Hematopoietic multipotent progenitor cell treated with erythropoietin and hydrocortisone succinate and interleukin-3 and kit ligand, for 15 days (in vitro differentiated cells): ENCODE measurements around the gene NR6A1.

Source experiments
- DNase-seq: peaks from one replicate; pipeline ENCODE4 v3.0.0-alpha.2; 2015; ENCODE audit warnings: low spot score

Gene NR6A1

DNA sequence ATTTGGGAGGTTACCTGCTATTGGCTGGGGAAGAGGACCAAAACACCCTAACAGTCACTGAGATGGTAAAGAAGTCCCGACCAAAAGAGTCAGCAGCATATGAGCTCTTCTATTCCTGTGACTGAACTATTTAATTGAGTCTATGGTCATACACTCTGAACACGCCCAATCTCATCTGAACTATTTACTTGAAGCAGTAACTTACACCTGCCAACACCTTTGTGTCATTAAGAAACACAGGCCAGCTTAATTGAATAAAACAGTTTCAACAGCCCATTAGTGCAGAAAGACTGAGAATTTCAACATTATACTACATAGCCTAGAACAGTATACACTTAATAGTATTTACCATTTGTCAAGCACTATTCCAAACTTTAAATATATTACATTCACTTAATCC lies 47.8 kb downstream of the NR6A1 start:
- DNase-seq: no peak

DNA sequence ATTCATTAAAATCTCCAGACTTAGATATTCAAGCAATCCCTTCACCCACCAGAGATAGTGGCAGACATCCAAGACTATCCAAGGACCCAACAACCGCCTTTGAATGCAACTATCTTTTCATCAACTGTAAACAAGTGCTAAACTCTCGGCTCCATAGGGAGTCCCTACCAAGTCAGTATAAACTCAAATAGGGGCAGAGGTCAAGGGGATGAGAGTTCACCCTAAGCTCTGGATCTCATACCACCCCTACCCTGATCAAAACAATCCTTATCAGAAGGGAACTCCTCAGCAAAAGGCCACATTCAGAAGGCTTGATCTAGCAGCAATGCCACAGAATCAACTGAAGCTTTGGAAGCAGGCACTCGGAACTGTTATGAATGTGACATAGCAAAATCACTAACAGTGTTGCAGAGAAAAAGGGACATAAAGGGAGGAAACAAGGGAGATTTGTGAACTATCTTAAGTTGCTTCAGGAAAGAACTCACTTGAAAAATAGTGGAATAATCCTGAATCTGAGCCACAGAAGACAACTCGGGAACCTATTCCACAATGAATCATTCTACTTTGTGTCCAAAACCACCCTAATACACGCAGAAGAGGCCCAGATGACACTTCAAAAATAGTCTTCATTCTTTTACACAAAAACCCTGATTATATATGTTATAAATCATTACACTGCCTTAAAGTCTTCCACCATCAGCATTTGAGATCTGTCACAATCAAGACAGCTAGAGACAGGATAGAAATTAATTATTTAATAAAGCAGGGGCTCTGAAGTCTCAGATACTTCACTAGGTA lies 49.8 kb downstream of the NR6A1 start:
- DNase-seq: no peak

DNA sequence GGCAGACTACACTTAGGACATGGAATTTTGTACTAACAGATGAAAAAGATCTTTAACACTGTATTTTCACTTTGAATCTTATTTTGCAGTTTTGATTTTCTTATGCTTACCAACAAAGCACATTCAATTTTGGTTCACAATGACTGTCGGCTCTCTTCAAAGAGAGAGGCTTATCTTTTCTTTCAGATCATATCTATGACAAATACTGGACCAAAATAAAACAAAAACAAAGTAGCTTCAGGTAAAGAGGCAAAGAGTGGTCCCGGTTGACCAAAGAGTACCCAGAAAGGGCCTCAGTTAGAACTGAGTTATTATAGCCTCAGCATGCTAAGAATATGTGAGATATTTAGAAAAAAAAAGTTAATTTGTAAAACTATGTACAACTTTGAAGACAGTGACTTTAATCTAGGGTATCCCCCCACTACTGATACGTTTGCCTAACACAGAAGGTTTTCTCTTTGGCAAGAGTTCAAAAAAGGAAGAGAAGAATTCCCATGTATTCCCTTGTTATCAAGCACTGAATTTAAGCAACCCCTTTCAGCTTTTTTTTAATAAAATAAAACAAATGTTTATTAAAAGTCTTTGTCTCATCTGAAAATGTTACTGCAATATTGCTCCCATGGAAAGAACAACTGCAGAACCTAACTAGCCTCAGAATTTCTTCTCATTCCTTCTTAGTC lies 50.5 kb downstream of the NR6A1 start:
- no peak for DNase-seq

DNA sequence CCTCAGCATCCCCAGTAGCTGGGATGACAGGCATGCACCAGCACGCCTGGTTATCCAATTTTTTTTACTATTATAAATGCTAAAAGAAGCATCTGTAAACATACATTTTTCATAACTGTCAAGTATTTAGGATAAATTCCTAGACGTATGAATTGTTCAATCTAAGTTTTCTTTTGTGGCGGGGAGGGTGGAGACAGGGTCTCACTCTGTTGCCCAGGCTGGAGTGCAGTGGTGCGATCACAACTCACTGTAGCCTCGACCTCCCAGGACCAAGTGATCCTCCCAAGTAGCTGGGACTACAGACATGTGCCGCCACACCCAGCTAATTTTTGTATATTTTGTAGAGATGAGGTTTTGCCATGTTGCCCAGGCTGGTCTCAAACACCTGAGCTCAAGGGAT lies 52.2 kb downstream of the NR6A1 start:
- DNase-seq: no peak

DNA sequence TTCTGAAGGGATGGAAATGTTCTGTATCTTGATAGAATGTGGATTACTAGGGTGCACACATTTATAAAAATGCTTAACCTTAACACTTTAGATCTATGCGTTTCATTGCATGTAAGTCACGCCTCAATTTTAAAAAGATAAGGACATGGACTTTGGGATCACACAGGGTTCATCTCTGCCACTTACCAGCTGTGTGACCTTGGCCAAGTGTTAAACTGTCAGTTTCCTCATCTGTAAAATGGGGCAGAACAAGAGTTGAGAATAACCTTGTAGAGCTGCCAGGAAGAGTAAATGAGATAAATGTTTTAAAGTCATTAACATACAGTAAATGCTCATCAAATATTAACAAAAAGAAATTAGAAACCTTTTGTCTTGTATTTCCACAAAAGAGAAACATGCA lies 53.5 kb downstream of the NR6A1 start:
- DNase-seq: no peak

DNA sequence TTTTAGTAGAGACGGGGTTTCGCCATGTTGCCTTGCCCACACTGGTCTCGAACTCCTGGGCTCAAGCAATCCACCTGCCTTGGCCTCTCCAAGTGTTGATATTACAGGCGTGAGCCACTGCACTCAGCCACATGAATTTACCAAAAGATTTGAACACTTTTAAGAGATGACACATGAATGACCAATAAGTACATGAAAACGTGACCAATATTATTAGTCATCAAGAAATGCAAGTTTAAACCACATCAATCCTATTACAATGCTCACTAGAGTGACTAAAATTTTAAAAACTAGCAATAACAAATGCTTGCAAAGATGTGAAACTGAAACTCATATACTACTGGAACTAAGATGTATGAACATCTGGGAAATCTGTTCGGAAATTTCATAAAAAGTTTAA lies 54.3 kb downstream of the NR6A1 start:
- DNase-seq: no peak

DNA sequence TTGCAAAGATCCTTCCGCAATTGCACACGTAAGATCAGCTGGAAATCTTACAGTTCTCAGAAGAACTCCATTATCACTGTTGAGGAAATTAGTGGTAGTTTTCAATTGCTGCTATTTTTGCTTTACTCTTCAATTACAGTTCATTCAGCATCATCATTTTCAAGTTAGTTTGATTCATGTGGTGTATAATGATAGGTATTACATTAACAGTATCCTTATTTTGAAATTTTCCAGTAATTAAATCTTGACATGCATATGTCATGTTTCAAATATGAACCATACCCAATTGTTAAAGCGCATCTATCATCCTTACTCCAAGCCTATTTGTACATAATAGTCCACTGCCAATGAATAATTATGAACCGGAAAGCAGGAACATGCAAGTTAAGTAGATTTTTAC lies 60.3 kb downstream of the NR6A1 start:
- DNase-seq: no peak

DNA sequence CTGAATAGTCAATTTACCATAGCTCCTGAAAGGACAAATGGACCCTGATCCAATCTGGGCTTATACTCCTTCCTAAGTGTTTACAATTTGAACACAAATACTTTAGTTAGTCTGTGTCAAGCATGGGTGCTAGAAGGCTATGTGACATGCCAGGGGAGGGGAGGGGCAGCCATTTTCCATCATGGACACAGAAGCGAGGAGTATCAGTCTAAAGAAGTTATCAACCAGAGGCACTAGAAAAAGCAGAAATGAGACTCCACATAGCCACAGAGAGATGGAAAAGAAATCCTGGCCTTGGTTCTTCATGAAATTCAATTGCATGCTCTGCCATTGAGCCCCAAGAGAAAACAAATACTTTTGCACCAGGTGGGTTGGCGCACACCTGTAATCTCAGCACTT lies 61.8 kb downstream of the NR6A1 start:
- DNase-seq: no peak

DNA sequence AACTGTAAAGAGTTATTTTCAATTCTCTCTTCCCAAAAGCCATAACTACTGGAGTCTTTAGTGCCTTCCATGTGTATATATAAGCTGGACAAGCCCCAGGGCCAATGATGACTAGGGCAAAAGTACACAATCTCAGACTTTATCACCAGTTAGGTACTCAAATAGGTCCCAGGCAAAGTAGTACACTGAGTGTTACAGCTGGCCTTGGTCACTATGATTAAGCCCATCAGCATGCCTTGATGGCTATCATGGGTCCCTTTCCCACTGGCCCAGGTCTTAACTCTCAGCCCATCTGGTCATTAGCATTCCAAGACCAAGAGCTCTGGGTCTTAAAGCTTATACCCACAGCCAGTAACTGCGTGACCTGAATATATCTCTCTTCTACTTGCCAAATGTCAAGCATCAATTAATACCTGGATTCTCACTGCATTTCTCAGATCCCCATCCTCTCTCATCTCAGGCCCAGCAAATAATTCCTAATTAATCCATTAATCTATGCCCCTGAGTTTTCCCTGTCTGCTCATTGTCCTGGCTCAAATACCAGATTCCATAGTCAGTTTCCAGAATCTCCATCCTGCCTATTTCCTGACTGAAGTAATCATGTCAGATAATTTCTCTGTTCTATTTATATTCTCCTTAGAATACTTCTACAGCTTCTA lies 62.3 kb downstream of the NR6A1 start:
- no peak for DNase-seq

DNA sequence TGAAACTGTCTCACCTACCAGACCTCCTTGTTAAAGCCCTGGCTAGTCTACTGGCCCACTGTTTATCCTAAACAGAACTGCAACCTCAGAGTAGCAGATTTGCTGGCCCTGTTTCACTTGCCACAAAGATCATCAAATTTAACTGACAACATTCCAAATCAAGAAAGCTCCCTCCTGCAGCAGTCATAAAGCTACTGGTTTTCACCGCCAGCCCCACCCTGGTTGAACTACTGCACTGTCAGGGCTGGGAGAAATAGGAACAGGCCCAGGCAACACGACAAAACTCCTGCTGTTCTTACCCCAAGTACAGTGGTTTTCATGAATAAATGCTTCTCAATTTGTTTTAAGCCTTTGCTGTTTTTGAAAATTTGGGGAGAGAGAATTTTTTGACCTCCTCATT lies 63.0 kb downstream of the NR6A1 start:
- DNase-seq: no peak

DNA sequence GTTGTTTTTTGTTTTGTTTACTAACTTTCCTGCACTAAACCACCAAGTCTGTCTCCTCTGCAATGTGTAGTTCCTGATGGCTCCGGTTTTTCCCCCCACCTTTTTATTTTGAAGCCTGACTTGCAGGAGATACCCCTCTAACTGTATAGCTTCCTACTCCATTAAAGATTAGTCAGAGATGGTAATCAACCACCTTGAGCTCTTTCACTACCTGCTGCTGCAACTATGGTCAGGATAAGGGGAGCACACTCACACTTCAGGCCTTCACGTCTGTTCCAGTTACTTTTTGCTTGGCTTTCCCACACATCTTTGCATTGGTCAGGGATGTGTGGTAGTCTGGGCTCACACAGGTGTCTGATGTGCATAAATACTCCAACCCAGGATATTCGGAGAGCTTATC lies 63.4 kb downstream of the NR6A1 start:
- DNase-seq: no peak

DNA sequence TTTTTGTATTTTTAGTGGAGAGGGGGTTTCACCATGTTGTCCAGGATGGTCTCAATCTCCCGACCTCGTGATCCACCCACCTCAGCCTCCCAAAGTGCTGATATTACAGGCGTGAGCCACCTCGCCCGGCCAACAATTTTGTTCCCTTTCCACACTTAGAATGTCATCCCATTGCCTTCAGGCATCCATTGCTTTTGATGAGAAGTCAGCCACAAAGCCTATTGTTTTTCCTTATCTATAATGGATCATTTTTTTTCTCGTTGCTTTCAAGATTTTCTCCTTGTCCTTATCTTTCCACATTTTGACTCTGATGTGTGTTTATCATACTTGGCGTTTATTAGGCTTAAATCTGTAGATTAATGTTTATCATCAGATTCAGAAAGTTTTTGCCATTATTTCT lies 64.4 kb downstream of the NR6A1 start:
- no peak for DNase-seq

DNA sequence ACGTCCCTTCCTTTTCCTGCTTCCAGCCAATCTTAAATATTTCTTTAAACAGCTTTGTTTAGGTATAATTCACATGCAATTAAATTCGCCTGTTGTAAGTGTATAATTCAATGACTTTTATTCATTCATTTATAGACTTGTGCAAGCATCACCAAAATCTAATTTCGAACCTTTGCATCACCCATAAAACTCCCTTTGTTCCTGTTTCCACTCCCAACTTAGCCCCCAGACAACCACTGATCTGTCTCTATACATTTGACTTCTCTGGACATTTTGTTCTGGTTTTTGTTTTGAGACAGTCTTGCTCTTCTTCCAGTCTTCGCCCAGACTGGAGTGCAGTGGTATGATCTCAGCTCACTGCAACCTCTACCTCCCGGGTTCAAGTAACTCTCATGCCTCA lies 71.5 kb downstream of the NR6A1 start:
- DNase-seq: no peak

DNA sequence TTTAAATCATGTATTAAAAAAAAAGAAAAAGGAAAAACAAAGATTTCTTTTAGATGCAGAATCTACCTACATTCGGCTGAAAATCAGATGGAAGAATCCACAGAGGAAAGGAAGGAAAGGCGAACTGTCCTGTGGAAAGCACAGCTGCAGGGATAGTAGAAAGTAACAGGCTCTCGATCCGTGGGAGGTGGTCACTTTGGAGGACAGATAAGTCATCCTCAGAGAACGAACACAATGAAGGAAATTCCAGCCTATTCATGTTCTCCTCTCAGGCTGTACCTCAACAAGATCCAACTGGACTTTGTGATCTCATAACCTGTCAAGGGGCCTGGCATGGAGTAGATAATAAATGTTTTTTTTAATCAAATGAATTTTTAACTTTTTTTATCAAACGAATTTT lies 72.8 kb downstream of the NR6A1 start:
- DNase-seq: no peak

DNA sequence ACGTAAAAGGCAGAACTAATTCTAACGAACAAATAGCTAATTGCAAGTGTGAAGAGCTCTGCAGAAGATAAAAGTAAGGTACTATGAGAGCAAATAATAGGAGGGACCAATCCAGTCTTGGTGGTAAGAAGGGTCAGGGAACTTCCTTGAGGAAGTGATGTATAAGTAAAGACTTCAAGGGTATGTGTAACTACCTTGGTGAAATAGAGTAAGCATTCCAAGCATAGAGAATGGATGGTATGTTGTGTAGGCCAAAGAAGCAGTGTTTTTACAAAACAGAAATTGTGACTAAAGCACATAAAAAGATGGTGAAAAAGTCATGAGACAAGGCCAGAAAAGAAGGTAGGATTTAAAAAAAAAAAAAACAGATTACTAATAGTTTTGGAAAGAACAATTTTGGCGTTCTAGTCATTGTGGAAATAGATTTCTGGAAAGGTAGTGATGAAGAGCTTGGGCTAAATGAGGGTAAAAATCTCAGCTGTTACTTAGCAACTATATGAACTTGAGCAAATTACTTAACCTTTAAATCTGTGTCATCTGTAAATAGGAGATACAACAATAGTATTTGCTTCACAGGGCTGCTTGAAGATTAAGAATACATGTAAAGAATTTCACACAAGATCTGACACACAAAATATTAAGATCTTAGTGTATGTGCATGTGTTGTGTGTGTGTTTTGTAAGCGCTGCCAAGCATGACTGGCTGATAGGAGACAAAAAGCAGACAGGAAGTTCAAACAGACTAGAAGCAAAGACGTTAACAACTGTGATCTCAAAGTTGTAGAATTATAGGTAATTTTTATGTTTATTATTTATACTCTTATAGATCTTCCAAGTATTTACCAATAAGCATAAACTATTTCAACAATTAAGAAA lies 73.5 kb downstream of the NR6A1 start:
- no peak for DNase-seq

DNA sequence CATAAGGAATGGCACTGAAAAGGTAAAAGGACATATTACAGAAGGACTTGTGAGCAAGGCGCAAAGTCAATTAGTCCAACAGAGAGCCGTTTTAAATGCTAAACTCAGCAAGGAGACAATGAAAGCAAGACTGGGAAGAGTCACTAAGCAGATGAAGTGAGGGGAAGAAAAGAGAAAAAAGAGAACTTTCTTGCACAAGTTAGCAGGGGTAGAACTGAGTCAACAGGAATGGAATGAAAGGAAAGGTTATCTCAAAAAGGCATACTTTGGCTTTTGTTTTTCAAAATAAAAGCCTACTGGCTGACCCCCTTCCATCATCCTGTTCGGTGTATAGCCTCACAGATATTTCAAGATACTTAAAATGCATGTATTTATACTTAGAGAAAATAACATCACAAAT lies 75.0 kb downstream of the NR6A1 start:
- no peak for DNase-seq

DNA sequence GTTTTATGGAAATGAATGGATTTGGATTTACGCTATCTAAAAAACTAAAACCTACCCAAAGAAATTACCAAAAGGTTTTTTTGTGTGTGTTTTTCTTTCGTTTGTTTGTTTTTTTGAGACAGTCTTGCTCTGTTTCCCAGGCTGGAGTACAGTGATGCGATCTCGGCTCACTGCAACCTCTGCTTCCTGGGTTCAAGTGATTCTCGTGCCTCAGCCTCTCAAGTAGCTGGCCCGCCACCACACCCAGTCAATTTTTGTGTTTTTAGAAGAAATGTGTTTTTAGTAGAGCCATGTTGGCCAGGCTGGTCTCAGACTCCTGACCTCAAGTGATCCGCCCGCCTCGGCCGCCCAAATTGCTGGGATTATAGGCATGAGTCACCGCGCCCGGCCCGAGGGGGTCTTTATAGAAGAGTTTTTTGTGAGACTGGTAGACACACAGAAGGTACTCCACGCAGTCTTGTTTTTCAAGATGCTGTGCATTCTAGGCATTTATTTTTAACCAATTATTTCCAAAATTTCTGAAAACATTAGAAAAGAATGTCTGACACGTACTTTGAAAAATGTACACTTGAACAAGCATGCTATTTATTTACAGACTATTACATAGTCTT lies 75.7 kb downstream of the NR6A1 start:
- no peak for DNase-seq

DNA sequence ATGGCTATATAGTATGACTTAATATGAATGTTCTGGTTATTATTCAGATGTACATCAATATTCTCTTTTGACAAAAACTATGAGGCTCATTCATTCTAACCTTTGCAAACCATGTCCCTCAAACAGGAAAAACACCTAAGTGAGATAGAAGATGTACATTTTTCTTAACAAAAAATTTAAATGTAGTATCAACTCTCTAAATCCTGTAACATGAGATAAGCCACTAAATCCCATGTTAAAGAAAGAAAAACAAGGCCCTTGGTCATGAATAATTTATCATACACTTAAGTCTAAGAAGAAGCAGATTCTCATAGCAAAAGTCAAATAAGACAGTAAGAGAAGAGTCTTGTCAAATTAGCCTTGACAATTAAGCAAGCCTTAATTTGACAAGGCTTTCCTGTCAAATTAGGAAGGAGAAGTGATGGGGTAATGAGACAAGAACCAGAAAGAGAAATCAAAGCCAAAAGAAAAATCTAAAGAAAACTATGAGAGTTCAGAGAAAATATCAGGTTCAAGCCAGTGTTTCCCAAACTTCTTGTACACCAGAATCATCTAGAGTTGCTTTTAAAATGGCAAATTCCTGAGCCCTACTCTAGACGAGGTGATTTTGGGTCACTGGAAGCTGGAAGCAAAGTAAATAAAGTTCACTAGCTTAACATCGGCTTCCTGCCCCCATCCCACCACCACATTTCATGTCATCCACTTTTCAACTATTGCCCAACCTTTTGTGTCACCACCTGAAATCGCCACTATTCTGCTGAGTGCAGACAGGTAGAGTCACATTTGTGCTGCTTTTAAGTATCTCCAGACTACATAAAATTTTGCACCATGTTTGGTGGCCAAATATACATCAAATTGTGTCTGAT lies 76.5 kb downstream of the NR6A1 start:
- DNase-seq: no peak

DNA sequence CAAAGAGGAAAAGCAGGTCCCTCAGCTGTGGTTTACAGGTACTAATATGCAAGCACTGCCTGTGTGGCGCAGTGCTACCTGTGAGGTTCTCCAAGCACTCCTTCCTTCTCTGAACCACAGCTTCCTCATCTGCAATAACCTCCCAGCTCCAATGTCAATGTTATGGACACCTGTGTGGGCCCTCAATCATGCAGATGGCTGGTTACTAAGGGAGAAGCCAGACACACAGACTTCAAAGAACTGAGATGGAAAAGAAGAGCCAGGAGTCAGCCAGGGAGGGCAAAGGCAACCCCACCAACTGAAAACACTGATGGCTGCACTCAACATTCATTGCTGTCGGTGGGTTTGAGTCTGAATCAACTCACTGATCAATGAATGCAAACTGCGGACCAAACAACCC lies 77.7 kb downstream of the NR6A1 start:
- DNase-seq: no peak

DNA sequence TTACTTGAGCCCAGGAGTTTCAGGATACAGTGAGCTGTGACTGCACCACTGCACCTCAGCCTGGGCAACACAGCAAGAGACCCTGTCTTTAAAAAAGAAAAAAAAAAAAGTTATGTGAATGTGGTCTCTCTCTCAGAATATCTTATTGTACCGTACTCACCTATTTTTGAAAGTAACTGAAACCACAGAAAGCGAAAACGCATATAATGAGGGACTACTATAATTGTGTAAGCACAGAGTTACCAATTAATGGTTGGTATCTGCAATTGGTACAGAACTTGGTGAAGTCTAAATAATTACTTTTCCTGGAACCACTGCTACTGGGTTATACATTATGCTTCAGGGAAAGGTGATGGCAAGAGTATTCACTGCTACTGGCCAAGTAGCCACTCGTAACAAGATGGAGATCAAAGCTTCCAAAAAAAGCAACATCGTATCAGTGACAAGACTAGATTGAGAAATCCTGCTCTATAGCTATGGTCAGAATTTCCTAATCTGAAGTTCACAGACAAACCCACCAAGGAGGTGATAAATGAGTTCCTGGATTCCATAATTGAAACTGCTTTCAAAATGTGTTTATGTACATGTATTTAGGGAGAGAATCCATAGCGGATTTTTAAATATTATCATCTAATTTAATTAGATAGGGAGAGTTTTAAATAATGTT lies 82.7 kb downstream of the NR6A1 start:
- DNase-seq: no peak
